CD4-positive, alpha-beta memory T cell (primary cell): ENCODE measurements around the gene SLC23A2. TPM values are rescaled to one million over a fixed set of nuclear protein-coding genes. Genes with fewer than 3 reads are reported as not detected.

Experiments used
- CTCF ChIA-PET: fragments of 350-600 bp; sonication (Branson Sonifier 250); formaldehyde crosslinking; loops from one replicate; lab custom pipeline; 2021; ENCODE audit warnings: inconsistent platforms; ENCODE audit not compliant: partially characterized antibody; lab: Charles Lee
- POLR2A ChIA-PET: fragments of 350-600 bp; sonication (Branson Sonifier 250); formaldehyde crosslinking; loops from one replicate; lab custom pipeline; 2021; ENCODE audit not compliant: partially characterized antibody; lab: Charles Lee
- DNase-seq, 5 donors: peaks; one replicate each; pipeline versions ENCODE4 v3.0.0 to v3.0.0-alpha.2; 2020 to 2022; ENCODE audit warnings: mixed read lengths in 1 of 5
- H3K27ac ChIP-seq: one replicate; pipeline ENCODE4 v1.7.0; 2013; ENCODE audit warnings: low read depth, low read length
- H3K27me3 ChIP-seq: 2 replicates; pipeline ENCODE4 v1.7.0; 2013; ENCODE audit warnings: mild to moderate bottlenecking, low read length, moderate library complexity; ENCODE audit not compliant: insufficient read depth
- H3K36me3 ChIP-seq: 2 replicates; pipeline ENCODE4 v1.7.0; 2013; ENCODE audit warnings: mild to moderate bottlenecking, low read length, moderate library complexity; ENCODE audit not compliant: insufficient read depth
- H3K4me1 ChIP-seq: 2 replicates; pipeline ENCODE4 v1.7.0; 2013; ENCODE audit warnings: mild to moderate bottlenecking, low read length, moderate library complexity; ENCODE audit not compliant: insufficient read depth
- H3K4me3 ChIP-seq, 2 donors: one replicate each; pipeline ENCODE4 v1.7.0; 2013; ENCODE audit warnings: low read length in 2 of 2, mild to moderate bottlenecking in 1 of 2
- H3K9me3 ChIP-seq, 2 donors: one replicate each; pipeline ENCODE4 v1.7.0; 2013; ENCODE audit warnings: low read length in 2 of 2, control low read depth in 1 of 2; ENCODE audit not compliant: control insufficient read depth in 1 of 2
- H3K27ac Mint-ChIP-seq, 7 donors: one replicate each; pipeline ENCODE4 v1.8.0; 2020 to 2021; ENCODE audit warnings: mixed read lengths in 7 of 7, mild to moderate bottlenecking in 6 of 7, inconsistent platforms in 3 of 7, moderate library complexity in 3 of 7
- H3K27me3 Mint-ChIP-seq, 2 donors: one replicate each; pipeline ENCODE4 v1.8.0; 2020 to 2021; ENCODE audit warnings: mixed read lengths in 2 of 2
- H3K36me3 Mint-ChIP-seq, 2 donors: one replicate each; pipeline ENCODE4 v1.8.0; 2020 to 2021; ENCODE audit warnings: mixed read lengths in 2 of 2, inconsistent platforms in 1 of 2, mild to moderate bottlenecking in 1 of 2
- H3K4me1 Mint-ChIP-seq, 4 donors: one replicate each; pipeline ENCODE4 v1.8.0; 2020 to 2021; ENCODE audit warnings: mixed read lengths in 4 of 4, mild to moderate bottlenecking in 1 of 4
- H3K4me3 Mint-ChIP-seq, 8 donors: one replicate each; pipeline ENCODE4 v1.8.0; 2020 to 2021; ENCODE audit warnings: mixed read lengths in 8 of 8, mild to moderate bottlenecking in 7 of 8, moderate library complexity in 6 of 8, inconsistent platforms in 3 of 8
- H3K9me3 Mint-ChIP-seq, 8 donors: one replicate each; pipeline ENCODE4 v1.8.0; 2020 to 2021; ENCODE audit warnings: mixed read lengths in 8 of 8, mild to moderate bottlenecking in 5 of 8, inconsistent platforms in 3 of 8, moderate library complexity in 1 of 8
- intact Hi-C: fragments of 100-400 bp; cut with micrococcal nuclease; formaldehyde crosslinking; loops from one replicate; pipeline ENCODE4 v1.15.1; 2023
- polyA plus RNA-seq, 2 donors: library from polyadenylated mRNA; unstranded; fragments of 300-500 nt; fragmentation: Illumina TruSeq; gene quantifications; one replicate each; pipeline ENCODE4 v1.2.3, GENCODE V29; 2021
- total RNA-seq, 2 experiments: library from RNA; stranded (reverse); gene quantifications; one replicate each; pipeline ENCODE4 v1.2.3, GENCODE V29; 2021

SLC23A2 gene
- total and polyA plus RNA-seq, 4 experiments from 2014 or later = 4.3 to 22.6 (median 16.6) TPM

DNA sequence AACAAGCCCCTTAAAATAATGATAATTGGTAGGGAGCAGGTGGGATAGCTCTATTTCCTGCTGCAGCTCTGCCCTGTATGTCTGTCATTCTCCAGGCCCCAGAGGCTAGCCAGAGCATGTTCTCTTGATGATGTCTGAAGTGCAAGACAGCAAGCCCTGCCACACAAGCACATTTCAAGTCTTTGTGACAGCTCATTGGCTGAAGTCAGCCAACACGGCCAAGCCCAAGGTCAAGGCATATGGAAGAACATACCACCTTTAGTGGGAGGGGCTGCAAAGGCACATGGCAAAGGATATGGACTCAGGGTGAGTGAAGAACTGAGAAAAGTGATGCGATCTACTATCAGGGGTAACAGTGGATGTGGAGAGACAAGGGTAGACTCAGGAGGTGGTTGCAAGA, 163.6 kb downstream of the SLC23A2 start:
- Mint-ChIP-seq H3K9me3 (peaks cover 0 to 2% (median 0%) of the 10 kb centered on the region in 8 donors), H3K27ac (peak overlapping the region in 1 of 7 donors; percentile 18), H3K4me1 (no peaks in the 10 kb centered on the region), H3K4me3 (no peak overlapping the region), H3K27me3 (no peaks in the 10 kb centered on the region), H3K36me3 (no peaks in the 10 kb centered on the region)
- Histone ChIP-seq H3K27ac (no peak overlapping the region), H3K9me3 (no peaks in the 10 kb centered on the region), H3K4me3 (no peak overlapping the region), H3K27me3 (no peaks in the 10 kb centered on the region), H3K4me1 (no peaks in the 10 kb centered on the region), H3K36me3 (no peaks in the 10 kb centered on the region)
- ChIA-PET POLR2A (no interaction called here), CTCF (interaction anchor here (2.5 kb wide), 1 partner anchor 31 kb away, joined by 9 read pairs; no protein-coding TSS in a partner anchor)
- intact Hi-C loops = no loop called here
- no peak for DNase-seq

DNA sequence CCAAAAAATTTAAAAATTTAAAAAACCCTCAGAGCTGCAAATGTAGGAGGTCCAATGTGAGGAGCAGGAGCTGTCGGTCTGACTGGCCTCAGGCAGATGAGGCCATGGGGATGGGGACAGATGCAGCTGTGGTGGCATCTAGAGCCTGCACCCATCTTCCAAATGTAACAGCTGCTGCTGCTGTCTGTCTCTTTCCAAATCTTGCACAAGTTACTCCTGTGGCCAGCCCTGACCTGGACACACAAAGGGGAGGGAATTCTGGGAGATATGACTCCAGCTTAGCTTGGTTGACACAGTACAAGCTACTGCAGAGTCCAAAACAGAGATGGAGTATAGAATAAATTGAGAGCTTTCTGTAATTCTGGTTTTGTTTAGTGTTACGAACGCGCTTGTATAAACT, 164.4 kb downstream of the SLC23A2 start:
- ChIA-PET POLR2A (no interaction called here), CTCF (interaction anchor here (1.3 to 2.5 kb wide), 2 partner anchors 30 to 75 kb away, joined by 3 to 9 read pairs; no protein-coding TSS in a partner anchor)
- Mint-ChIP-seq H3K4me3 (no peak overlapping the region), H3K27me3 (no peaks in the 10 kb centered on the region), H3K27ac (peak overlapping the region in 1 of 7 donors; percentile 5), H3K4me1 (no peaks in the 10 kb centered on the region), H3K9me3 (peaks cover 0 to 4% (median 0%) of the 10 kb centered on the region in 8 donors), H3K36me3 (no peaks in the 10 kb centered on the region)
- Histone ChIP-seq H3K9me3 (no peaks in the 10 kb centered on the region), H3K36me3 (no peaks in the 10 kb centered on the region), H3K4me3 (no peak overlapping the region), H3K27me3 (no peaks in the 10 kb centered on the region), H3K4me1 (no peaks in the 10 kb centered on the region), H3K27ac (no peak overlapping the region)
- no peak for DNase-seq
- intact Hi-C loops = no loop called here

DNA sequence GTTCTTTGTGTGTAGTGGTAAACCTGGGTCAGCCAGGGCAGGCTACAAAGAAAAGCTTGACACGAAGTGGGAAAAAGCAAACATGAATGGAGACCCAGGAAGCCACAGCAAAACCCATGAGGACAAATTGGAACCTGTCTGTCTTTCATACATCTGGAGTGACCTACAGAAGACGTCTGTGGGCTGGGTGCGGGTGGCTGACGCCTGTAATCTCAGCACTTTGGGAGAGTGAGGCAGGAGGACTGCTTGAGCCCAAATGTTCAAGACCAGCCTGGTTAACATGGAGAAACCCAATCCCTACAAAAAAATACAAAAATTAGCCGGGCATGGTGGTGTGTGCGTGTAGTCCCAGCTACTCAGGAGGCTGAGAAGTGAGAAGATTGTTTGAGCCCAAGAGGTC, 164.8 kb downstream of the SLC23A2 start:
- Mint-ChIP-seq H3K4me1 (no peaks in the 10 kb centered on the region), H3K9me3 (peaks cover 0 to 4% (median 0%) of the 10 kb centered on the region in 8 donors), H3K4me3 (no peak overlapping the region), H3K27ac (peak overlapping the region in 1 of 7 donors; percentile 42), H3K27me3 (no peaks in the 10 kb centered on the region), H3K36me3 (no peaks in the 10 kb centered on the region)
- no peaks in the 10 kb centered on the region for H3K9me3 ChIP-seq
- no peaks in the 10 kb centered on the region for H3K36me3 ChIP-seq
- H3K27ac ChIP-seq = no peak overlapping the region
- no peaks in the 10 kb centered on the region for H3K27me3 ChIP-seq
- CTCF ChIA-PET = interaction anchor here (1.3 to 2.5 kb wide), 2 partner anchors 30 to 75 kb away, joined by 3 to 9 read pairs; no protein-coding TSS in a partner anchor
- H3K4me3 ChIP-seq = no peak overlapping the region
- H3K4me1 ChIP-seq = no peaks in the 10 kb centered on the region
- DNase-seq = no peak
- POLR2A ChIA-PET = no interaction called here
- intact Hi-C loops = no loop called here

DNA sequence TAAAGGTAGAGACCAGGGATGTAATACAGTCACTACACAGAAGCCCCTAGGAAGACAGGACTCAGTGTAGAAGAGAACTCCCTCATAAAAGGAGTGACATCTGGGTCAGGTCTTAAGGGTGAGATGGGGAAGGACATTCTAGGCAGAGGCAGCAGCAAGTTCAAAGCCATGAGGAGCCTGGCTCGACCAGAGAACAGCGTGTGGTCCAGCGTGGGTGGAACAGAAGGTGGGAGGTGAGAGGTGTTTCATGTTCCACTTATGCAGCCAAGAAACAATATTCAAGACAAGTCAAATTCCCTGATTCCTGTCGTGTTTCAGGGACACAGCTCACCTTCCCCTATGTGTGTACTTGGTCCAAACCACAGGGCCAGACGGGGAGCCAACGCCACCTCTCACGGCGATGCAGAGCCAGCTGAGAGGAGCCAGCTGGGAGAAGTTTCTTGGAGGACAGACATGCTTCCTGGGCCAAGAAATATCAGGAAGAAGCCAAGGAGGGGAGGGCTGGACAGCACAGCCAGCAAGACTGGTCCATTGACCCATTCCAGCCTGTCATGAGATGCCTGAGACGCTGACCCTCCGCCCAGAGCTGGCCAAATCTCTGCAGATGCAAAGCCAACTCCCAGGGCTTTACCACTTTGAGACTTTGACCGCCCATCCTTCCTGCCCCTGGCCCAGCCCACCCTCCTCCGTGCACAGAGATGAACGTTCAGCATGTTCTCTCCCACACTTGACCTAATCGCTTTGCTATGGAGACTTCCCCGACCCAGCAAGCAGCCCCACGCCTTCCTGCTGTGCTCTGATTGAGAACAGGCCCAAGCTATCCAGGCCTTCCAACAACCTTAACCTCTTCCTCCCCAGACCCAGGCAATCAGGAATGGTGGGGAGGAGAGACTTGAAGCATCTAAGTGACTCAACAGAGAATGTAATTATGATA, 165.8 kb downstream of the SLC23A2 start:
- intact Hi-C loops = no loop called here
- H3K4me1 ChIP-seq = no peaks in the 10 kb centered on the region
- ChIA-PET POLR2A (no interaction called here), CTCF (interaction anchor here (1.3 to 2.5 kb wide), 2 partner anchors 29 to 74 kb away, joined by 3 to 9 read pairs; no protein-coding TSS in a partner anchor)
- H3K36me3 ChIP-seq = no peaks in the 10 kb centered on the region
- no peaks in the 10 kb centered on the region for H3K36me3 Mint-ChIP-seq
- H3K4me3 ChIP-seq = no peak overlapping the region
- H3K27ac Mint-ChIP-seq = peak overlapping the region in 3 of 7 donors; percentile 8 to 38 (median 28)
- peaks cover 0 to 4% (median 0%) of the 10 kb centered on the region in 8 donors for H3K9me3 Mint-ChIP-seq
- H3K27ac ChIP-seq = no peak overlapping the region
- H3K9me3 ChIP-seq = no peaks in the 10 kb centered on the region
- no peaks in the 10 kb centered on the region for H3K4me1 Mint-ChIP-seq
- no peak for DNase-seq
- no peaks in the 10 kb centered on the region for H3K27me3 Mint-ChIP-seq
- no peaks in the 10 kb centered on the region for H3K27me3 ChIP-seq
- H3K4me3 Mint-ChIP-seq = no peak overlapping the region

DNA sequence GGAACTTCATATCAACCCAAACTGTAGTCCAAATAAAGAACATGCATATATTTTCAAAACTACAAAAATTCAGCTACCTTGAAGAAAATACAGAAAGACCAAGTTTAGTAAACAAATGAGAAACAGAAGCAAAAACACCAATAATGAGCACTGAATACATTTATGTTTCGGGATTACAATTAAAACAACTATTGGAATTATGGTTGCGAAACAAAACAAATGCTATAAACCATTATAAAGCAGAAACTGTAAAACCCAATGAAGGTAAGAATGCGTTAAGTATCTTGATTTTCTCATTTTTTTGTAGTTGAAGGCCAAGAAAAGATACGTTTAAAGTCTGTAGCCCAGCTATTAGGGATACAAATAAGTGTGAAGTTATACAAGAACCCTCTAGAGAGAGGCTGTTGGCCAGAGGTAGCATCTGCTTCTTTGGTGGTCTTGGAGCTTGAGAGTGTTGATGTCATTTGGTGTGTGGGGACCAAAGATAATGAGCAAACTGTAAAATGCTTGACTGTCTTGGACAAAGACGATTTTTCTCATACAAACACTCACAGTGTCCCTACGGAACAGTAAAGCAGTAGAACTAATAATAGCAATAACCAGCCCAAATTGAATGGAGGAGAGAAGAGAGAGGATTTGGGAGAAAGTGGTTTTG, 168.1 kb downstream of the SLC23A2 start:
- intact Hi-C loops = no loop called here
- Mint-ChIP-seq H3K9me3 (peaks cover 0 to 4% (median 0%) of the 10 kb centered on the region in 8 donors), H3K4me3 (no peak overlapping the region), H3K36me3 (no peaks in the 10 kb centered on the region), H3K27me3 (no peaks in the 10 kb centered on the region), H3K27ac (peak overlapping the region in 1 of 7 donors; percentile 3), H3K4me1 (no peaks in the 10 kb centered on the region)
- Histone ChIP-seq H3K27ac (no peak overlapping the region), H3K36me3 (no peaks in the 10 kb centered on the region), H3K4me3 (no peak overlapping the region), H3K4me1 (no peaks in the 10 kb centered on the region), H3K9me3 (no peaks in the 10 kb centered on the region), H3K27me3 (no peaks in the 10 kb centered on the region)
- POLR2A ChIA-PET = interaction anchor here (0.8 kb wide), 1 partner anchor 11 kb away, joined by 3 read pairs; no protein-coding TSS in a partner anchor
- no peak for DNase-seq
- CTCF ChIA-PET = interaction anchor here (0.9 to 1.8 kb wide), 3 partner anchors 61 to 231 kb away, joined by 3 to 4 read pairs (median 3); no protein-coding TSS in a partner anchor

DNA sequence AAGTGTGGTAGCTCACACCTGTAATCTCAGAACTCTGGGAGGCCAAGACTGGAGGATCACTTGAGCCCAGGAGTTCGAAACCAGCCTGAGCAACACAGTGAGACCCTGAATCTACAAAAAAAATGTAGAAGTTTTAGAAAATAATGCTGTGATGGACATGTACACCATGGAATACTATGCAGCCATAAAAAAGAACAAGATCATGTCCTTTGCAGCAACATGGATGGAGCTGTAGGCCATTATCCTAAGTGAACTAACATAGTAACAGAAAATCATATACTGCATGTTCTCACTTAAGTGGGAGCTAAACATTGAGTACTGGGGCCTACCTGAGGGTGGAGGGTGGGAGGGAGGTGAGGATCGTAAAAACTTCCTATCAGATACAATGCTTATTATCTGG, 168.8 kb downstream of the SLC23A2 start:
- ChIA-PET POLR2A (interaction anchor here (0.8 kb wide), 1 partner anchor 11 kb away, joined by 3 read pairs; no protein-coding TSS in a partner anchor), CTCF (interaction anchor here (0.9 to 1.8 kb wide), 3 partner anchors 60 to 230 kb away, joined by 3 to 4 read pairs (median 3); no protein-coding TSS in a partner anchor)
- Mint-ChIP-seq H3K4me1 (no peaks in the 10 kb centered on the region), H3K9me3 (peaks cover 0 to 4% (median 0%) of the 10 kb centered on the region in 8 donors), H3K27ac (no peak overlapping the region), H3K36me3 (no peaks in the 10 kb centered on the region), H3K4me3 (no peak overlapping the region), H3K27me3 (no peaks in the 10 kb centered on the region)
- no peaks in the 10 kb centered on the region for H3K9me3 ChIP-seq
- intact Hi-C loops = no loop called here
- no peaks in the 10 kb centered on the region for H3K36me3 ChIP-seq
- no peak overlapping the region for H3K27ac ChIP-seq
- no peaks in the 10 kb centered on the region for H3K27me3 ChIP-seq
- no peak overlapping the region for H3K4me3 ChIP-seq
- no peak for DNase-seq
- no peaks in the 10 kb centered on the region for H3K4me1 ChIP-seq

DNA sequence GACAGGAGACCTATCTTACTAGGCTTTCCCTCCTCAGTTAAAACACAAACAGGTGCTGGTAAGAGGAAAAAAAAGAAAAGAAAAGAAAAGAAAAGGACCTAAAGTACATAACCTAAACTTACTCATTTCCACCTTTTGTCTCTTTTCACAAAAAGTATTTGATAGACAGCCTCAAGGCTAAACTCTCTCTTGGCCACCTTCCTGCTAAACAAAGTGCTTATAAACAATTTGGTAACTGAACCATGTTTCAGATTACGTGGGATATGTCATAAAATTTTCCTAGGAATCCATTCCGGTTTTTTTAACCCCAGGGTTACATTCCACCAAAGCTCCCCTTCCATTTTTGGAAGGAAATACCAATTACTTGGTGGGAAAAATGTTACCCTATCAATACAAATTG, 170.6 kb downstream of the SLC23A2 start:
- H3K36me3 ChIP-seq = no peaks in the 10 kb centered on the region
- no peak overlapping the region for H3K27ac ChIP-seq
- no peaks in the 10 kb centered on the region for H3K27me3 ChIP-seq
- CTCF ChIA-PET = no interaction called here
- H3K9me3 Mint-ChIP-seq = peaks cover 0 to 4% (median 0%) of the 10 kb centered on the region in 8 donors
- POLR2A ChIA-PET = no interaction called here
- peak overlapping the region in 1 of 7 donors; percentile 44 for H3K27ac Mint-ChIP-seq
- no peaks in the 10 kb centered on the region for H3K4me1 Mint-ChIP-seq
- no peaks in the 10 kb centered on the region for H3K9me3 ChIP-seq
- no peaks in the 10 kb centered on the region for H3K4me1 ChIP-seq
- no peak overlapping the region for H3K4me3 Mint-ChIP-seq
- intact Hi-C loops = no loop called here
- no peak overlapping the region for H3K4me3 ChIP-seq
- no peak for DNase-seq
- no peaks in the 10 kb centered on the region for H3K27me3 Mint-ChIP-seq
- H3K36me3 Mint-ChIP-seq = no peaks in the 10 kb centered on the region
